Neural progenitor cell (in vitro differentiated cells): Measurements from ENCODE around the gene KDF1.

Source experiments
- CTCF ChIP-seq: fragments of 200-600 bp; sonication (generic); IDR thresholded peaks from 2 replicates; pipeline ENCODE4 v1.5.1; 2017; ENCODE audit warnings: antibody characterized with exemption, mild to moderate bottlenecking
- EZH2 ChIP-seq: fragments of 200-600 bp; sonication (generic); IDR thresholded peaks from 2 replicates; pipeline ENCODE4 v1.6.1; 2017; ENCODE audit warnings: antibody characterized with exemption, mild to moderate bottlenecking, moderate library complexity

- no peak for TF ChIP-seq CTCF
- TF ChIP-seq EZH2 = no peak
Observed at GRCh38 chr1:27005166-27005530, 44.9 kb upstream of the KDF1 start.
